Nephron progenitor cell (in vitro differentiated cells): ENCODE data around the gene FN1.

Source experiments
- DNase-seq: peaks from one replicate; pipeline ENCODE4 v3.0.0; 2021
- H3K27ac Mint-ChIP-seq: 2 replicates; pipeline ENCODE4 v1.8.0; 2021; ENCODE audit warnings: mild to moderate bottlenecking, moderate library complexity, mixed read lengths
- H3K27me3 Mint-ChIP-seq: 2 replicates; pipeline ENCODE4 v1.8.0; 2021; ENCODE audit warnings: mild to moderate bottlenecking, low read depth, mixed read lengths; ENCODE audit not compliant: poor library complexity
- H3K36me3 Mint-ChIP-seq: 2 replicates; pipeline ENCODE4 v1.8.0; 2021; ENCODE audit warnings: low read depth, mixed read lengths
- H3K4me1 Mint-ChIP-seq: 2 replicates; pipeline ENCODE4 v1.8.0; 2021; ENCODE audit warnings: mixed read lengths
- H3K4me3 Mint-ChIP-seq: 2 replicates; pipeline ENCODE4 v1.8.0; 2021; ENCODE audit warnings: mild to moderate bottlenecking, moderate library complexity, mixed read lengths
- H3K9me3 Mint-ChIP-seq: 2 replicates; pipeline ENCODE4 v1.8.0; 2021; ENCODE audit warnings: mild to moderate bottlenecking, moderate library complexity, mixed read lengths
- CTCF ChIP-seq: fragments of 200-600 bp; sonication (generic); IDR thresholded peaks from 2 replicates; pipeline ENCODE4 v1.5.0; 2021; ENCODE audit warnings: antibody characterized with exemption

FN1 gene

GRCh38 chr2:215356334-215356947 is 79.4 kb downstream of the FN1 start:
- DNase-seq = no peak
- H3K27me3 Mint-ChIP-seq = no peaks in the 10 kb centered on the region
- H3K9me3 Mint-ChIP-seq = no peaks in the 10 kb centered on the region
- no peak overlapping the region for H3K4me3 Mint-ChIP-seq
- no peak for TF ChIP-seq CTCF
- H3K27ac Mint-ChIP-seq = no peak overlapping the region
- no peaks in the 10 kb centered on the region for H3K4me1 Mint-ChIP-seq
- H3K36me3 Mint-ChIP-seq = peaks cover 40% of the 10 kb centered on the region

- H3K4me1 Mint-ChIP-seq = no peaks in the 10 kb centered on the region
- no peak overlapping the region for H3K4me3 Mint-ChIP-seq
- H3K9me3 Mint-ChIP-seq = no peaks in the 10 kb centered on the region
- no peak for DNase-seq
- H3K27me3 Mint-ChIP-seq = no peaks in the 10 kb centered on the region
- no peak overlapping the region for H3K27ac Mint-ChIP-seq
- TF ChIP-seq CTCF = no peak
- H3K36me3 Mint-ChIP-seq = peaks cover 44% of the 10 kb centered on the region
Measured at GRCh38 chr2:215355801-215356200, 80.1 kb downstream of the FN1 start.

GRCh38 chr2:215354771-215355695 is 80.8 kb downstream of the FN1 start:
- H3K9me3 Mint-ChIP-seq = no peaks in the 10 kb centered on the region
- no peaks in the 10 kb centered on the region for H3K4me1 Mint-ChIP-seq
- no peak for TF ChIP-seq CTCF
- no peak overlapping the region for H3K27ac Mint-ChIP-seq
- H3K27me3 Mint-ChIP-seq = no peaks in the 10 kb centered on the region
- no peak for DNase-seq
- no peak overlapping the region for H3K4me3 Mint-ChIP-seq
- peaks cover 45% of the 10 kb centered on the region for H3K36me3 Mint-ChIP-seq

GRCh38 chr2:215352602-215353001 is 83.3 kb downstream of the FN1 start:
- Mint-ChIP-seq H3K4me1 (no peaks in the 10 kb centered on the region), H3K9me3 (no peaks in the 10 kb centered on the region), H3K27ac (no peak overlapping the region), H3K4me3 (no peak overlapping the region), H3K36me3 (peaks cover 70% of the 10 kb centered on the region), H3K27me3 (no peaks in the 10 kb centered on the region)
- no peak for DNase-seq
- no peak for TF ChIP-seq CTCF

- H3K4me3 Mint-ChIP-seq = no peak overlapping the region
- peaks cover 4% of the 10 kb centered on the region for H3K27me3 Mint-ChIP-seq
- peaks cover 94% of the 10 kb centered on the region for H3K36me3 Mint-ChIP-seq
- no peak overlapping the region for H3K27ac Mint-ChIP-seq
- H3K4me1 Mint-ChIP-seq = no peaks in the 10 kb centered on the region
- no peak for DNase-seq
- no peaks in the 10 kb centered on the region for H3K9me3 Mint-ChIP-seq
- TF ChIP-seq CTCF = no peak
Measured at GRCh38 chr2:215347878-215348277, 88.0 kb downstream of the FN1 start.
